Ovary (tissue), 3 donors: Measurements from ENCODE around the gene SFSWAP.

ENCODE experiments used
- POLR2A ChIP-seq: fragments of 450-650 bp; IDR thresholded peaks from one replicate; pipeline ENCODE4 v1.6.1; 2017; ENCODE audit warnings: antibody characterized with exemption, mild to moderate bottlenecking, moderate library complexity
- TF ChIP-seq, protein P1 (sequence below), 3 donors: fragments of 450-650 bp in 2 of 3; fragments of 200-600 bp in 1 of 3; IDR thresholded peaks; one replicate each; pipeline versions ENCODE4 v1.5.1 to v1.8.0; 2016 to 2022; ENCODE audit warnings: antibody characterized with exemption in 3 of 3, mild to moderate bottlenecking in 1 of 3
- donor health status: DM: no; HTN: no; CAD: no.

DNA sequence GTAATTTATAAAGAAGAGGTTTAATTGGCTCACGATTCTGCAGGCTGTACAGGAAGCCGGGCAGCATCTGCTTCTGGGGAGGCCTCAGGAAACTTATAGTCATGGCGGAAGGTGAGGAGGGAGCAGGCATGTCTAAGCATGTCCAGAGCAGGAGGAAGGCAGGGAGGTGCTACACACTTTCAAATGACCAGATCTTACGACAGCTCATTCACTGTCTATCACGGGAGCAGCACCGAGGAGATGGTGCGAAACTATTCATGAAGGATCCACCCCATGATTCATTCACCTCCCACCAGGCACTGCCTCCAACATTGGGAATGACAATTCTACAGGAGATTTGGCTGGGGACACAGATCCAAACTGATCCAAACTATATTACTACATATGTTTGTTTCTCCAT is 10.0 kb downstream of the SFSWAP start:
- TF ChIP-seq, protein P1, sequence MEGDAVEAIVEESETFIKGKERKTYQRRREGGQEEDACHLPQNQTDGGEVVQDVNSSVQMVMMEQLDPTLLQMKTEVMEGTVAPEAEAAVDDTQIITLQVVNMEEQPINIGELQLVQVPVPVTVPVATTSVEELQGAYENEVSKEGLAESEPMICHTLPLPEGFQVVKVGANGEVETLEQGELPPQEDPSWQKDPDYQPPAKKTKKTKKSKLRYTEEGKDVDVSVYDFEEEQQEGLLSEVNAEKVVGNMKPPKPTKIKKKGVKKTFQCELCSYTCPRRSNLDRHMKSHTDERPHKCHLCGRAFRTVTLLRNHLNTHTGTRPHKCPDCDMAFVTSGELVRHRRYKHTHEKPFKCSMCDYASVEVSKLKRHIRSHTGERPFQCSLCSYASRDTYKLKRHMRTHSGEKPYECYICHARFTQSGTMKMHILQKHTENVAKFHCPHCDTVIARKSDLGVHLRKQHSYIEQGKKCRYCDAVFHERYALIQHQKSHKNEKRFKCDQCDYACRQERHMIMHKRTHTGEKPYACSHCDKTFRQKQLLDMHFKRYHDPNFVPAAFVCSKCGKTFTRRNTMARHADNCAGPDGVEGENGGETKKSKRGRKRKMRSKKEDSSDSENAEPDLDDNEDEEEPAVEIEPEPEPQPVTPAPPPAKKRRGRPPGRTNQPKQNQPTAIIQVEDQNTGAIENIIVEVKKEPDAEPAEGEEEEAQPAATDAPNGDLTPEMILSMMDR (IDR thresholded peaks at IDR 0.05): no peak
- no peak for TF ChIP-seq POLR2A
